GM18861 (cell line): ENCODE results near the gene APOL4.
A peak's percentile ranks its signal among the peaks of the same experiment; 100 is the strongest.
"Not testable (repeated sequence)": the region's sequence is repeated elsewhere in the genome, so short reads cannot be mapped to it uniquely, and the experiment has no call there.

Experiments
- ATAC-seq: cut with Tn5 transposase; IDR thresholded peaks from one replicate; pipeline ENCODE4 v1.9.1; 2021; ENCODE audit not compliant: unreplicated experiment

The APOL4 gene

GRCh38 chr22:36185828-36186624 lies 15.6 kb downstream of the APOL4 start:
- no peak for ATAC-seq

GRCh38 chr22:36184433-36185025 lies 17.1 kb downstream of the APOL4 start:
- no peak for ATAC-seq

- ATAC-seq = no peak
Observed at GRCh38 chr22:36183446-36183845, 18.2 kb downstream of the APOL4 start.

GRCh38 chr22:36182857-36183256 lies 18.8 kb downstream of the APOL4 start:
- no peak for ATAC-seq

GRCh38 chr22:36182056-36182455 lies 19.6 kb downstream of the APOL4 start:
- ATAC-seq = no peak

- no peak for ATAC-seq
Observed at GRCh38 chr22:36180928-36181327, 20.7 kb downstream of the APOL4 start.

- no peak for ATAC-seq
Observed at GRCh38 chr22:36180038-36180880, 21.4 kb downstream of the APOL4 start.

GRCh38 chr22:36177160-36177559 lies 24.4 kb downstream of the APOL4 start:
- ATAC-seq = no peak

- no peak for ATAC-seq
Observed at GRCh38 chr22:36175892-36176291, 25.7 kb downstream of the APOL4 start.

GRCh38 chr22:36171941-36172340 lies 29.7 kb downstream of the APOL4 start:
- ATAC-seq = no peak

- ATAC-seq = no peak
Observed at GRCh38 chr22:36166518-36167220, 34.9 kb downstream of the APOL4 start.

GRCh38 chr22:36166086-36166485 lies 35.5 kb downstream of the APOL4 start:
- no peak for ATAC-seq

GRCh38 chr22:36165141-36165540 lies 36.5 kb downstream of the APOL4 start:
- no peak for ATAC-seq

GRCh38 chr22:36164621-36165020 lies 37.0 kb downstream of the APOL4 start:
- ATAC-seq = no peak

- no peak for ATAC-seq
Observed at GRCh38 chr22:36163497-36163896, 38.1 kb downstream of the APOL4 start.

- peak; percentile 35 for ATAC-seq
Observed at GRCh38 chr22:36162127-36163034, 39.2 kb downstream of the APOL4 start.

- ATAC-seq = not testable (repeated sequence)
Observed at GRCh38 chr22:36161793-36162126, 39.8 kb downstream of the APOL4 start.

- no peak for ATAC-seq
Observed at GRCh38 chr22:36160499-36160942, 41.1 kb downstream of the APOL4 start, which contains the start of gene APOL3. Gene APOL3, minus strand, starts transcription at chr22:36160755. Its CDS starts 11,700 bp downstream, at chr22:36149055.

GRCh38 chr22:36156515-36157419 lies 44.8 kb downstream of the APOL4 start:
- no peak for ATAC-seq
